Kidney (tissue), 14 donors: ENCODE results near the gene ITIH4. TPM values are rescaled to one million over a fixed set of nuclear protein-coding genes. Genes with fewer than 3 reads are reported as not detected.

Experiments
- DNase-seq, 5 donors: peaks; one replicate each; pipeline ENCODE4 v3.0.0-alpha.2; 2013 to 2020
- FAIRE-seq: peaks from 2 replicates; lab custom pipeline; 2012; peaks lifted over from hg19 to GRCh38; lab: Jason Lieb, UNC
- H3K27ac ChIP-seq, 2 donors: one replicate each; pipeline ENCODE4 v1.7.0; 2013; ENCODE audit warnings: low read depth in 2 of 2, low read length in 2 of 2, inconsistent platforms in 1 of 2
- H3K27me3 ChIP-seq: one replicate; pipeline ENCODE4 v1.7.1; 2013; ENCODE audit warnings: low read length, inconsistent platforms; ENCODE audit not compliant: control insufficient read depth, insufficient read depth
- H3K36me3 ChIP-seq, 3 donors: one replicate each; pipeline versions ENCODE4 v1.7.0 to v1.7.1; 2013; ENCODE audit warnings: low read length in 3 of 3, control low read depth in 1 of 3, inconsistent platforms in 1 of 3; ENCODE audit not compliant: insufficient read depth in 3 of 3, control insufficient read depth in 2 of 3
- H3K4me1 ChIP-seq, 3 donors: one replicate each; pipeline versions ENCODE4 v1.7.0 to v1.7.1; 2013; ENCODE audit warnings: low read length in 3 of 3, inconsistent platforms in 1 of 3, low read depth in 1 of 3; ENCODE audit not compliant: control insufficient read depth in 2 of 3, insufficient read depth in 2 of 3
- H3K4me3 ChIP-seq, 3 donors: one replicate each; pipeline versions ENCODE4 v1.7.0 to v1.8.1; 2013; ENCODE audit warnings: low read length in 3 of 3, control low read depth in 1 of 3, inconsistent platforms in 1 of 3
- H3K9ac ChIP-seq, 3 donors: one replicate each; pipeline versions ENCODE4 v1.7.0 to v1.7.1; 2013; ENCODE audit warnings: low read length in 3 of 3, control low read depth in 1 of 3, inconsistent platforms in 1 of 3
- H3K9me3 ChIP-seq, 3 donors: one replicate each; pipeline versions ENCODE4 v1.7.0 to v1.7.1; 2013; ENCODE audit warnings: low read length in 3 of 3, control low read depth in 1 of 3, inconsistent platforms in 1 of 3; ENCODE audit not compliant: control insufficient read depth in 2 of 3, insufficient read depth in 1 of 3
- intact Hi-C: fragments of 100-400 bp; cut with DNase I; formaldehyde crosslinking; loops from one replicate; pipeline ENCODE4 v1.11.1; 2022
- polyA plus RNA-seq: library from polyadenylated mRNA; stranded (reverse); fragments of 350-450 nt; fragmentation: Illumina TruSeq; extraction: RNeasy Lipid Tissue Mini Kit (QIAGEN cat#74804); gene quantifications from one replicate; pipeline ENCODE4 v1.2.3, GENCODE V29; 2014; ENCODE audit warnings: low read depth, low replicate concordance; ENCODE audit not compliant: insufficient read depth
- total RNA-seq: library from RNA; stranded (reverse); fragmentation: NEBNext Ultra II Directional; extraction: Animal tissue kit (Norgen Biotek cat#: 25700); gene quantifications from one replicate; pipeline ENCODE4 v1.2.1, GENCODE V29; 2021
- TF ChIP-seq, protein P1 (sequence below): IDR thresholded peaks from 3 replicates; pipeline ENCODE4 v1.5.1; 2012; ENCODE audit warnings: mild to moderate bottlenecking, moderate library complexity, borderline replicate concordance; ENCODE audit not compliant: insufficient read depth; ENCODE audit errors: extremely low read depth
- donor health status: control.
- donor health status: control.
- donor health status: control.
- donor health status: control.
- donor health status: control.
- donor health status: DM: yes; HTN: yes; CAD: no.
- donor health status: Normal renal cell carcinoma (clear cell type).

The ITIH4 gene
- total and polyA plus RNA-seq, 2 donors from 2014 or later = 12.9 to 15.4 TPM

- peaks cover 0 to 9% (median 8%) of the 10 kb centered on the region in 3 donors for H3K4me1 ChIP-seq
- peaks cover 0 to 9% (median 0%) of the 10 kb centered on the region in 3 donors for H3K36me3 ChIP-seq
- TF ChIP-seq, protein P1, sequence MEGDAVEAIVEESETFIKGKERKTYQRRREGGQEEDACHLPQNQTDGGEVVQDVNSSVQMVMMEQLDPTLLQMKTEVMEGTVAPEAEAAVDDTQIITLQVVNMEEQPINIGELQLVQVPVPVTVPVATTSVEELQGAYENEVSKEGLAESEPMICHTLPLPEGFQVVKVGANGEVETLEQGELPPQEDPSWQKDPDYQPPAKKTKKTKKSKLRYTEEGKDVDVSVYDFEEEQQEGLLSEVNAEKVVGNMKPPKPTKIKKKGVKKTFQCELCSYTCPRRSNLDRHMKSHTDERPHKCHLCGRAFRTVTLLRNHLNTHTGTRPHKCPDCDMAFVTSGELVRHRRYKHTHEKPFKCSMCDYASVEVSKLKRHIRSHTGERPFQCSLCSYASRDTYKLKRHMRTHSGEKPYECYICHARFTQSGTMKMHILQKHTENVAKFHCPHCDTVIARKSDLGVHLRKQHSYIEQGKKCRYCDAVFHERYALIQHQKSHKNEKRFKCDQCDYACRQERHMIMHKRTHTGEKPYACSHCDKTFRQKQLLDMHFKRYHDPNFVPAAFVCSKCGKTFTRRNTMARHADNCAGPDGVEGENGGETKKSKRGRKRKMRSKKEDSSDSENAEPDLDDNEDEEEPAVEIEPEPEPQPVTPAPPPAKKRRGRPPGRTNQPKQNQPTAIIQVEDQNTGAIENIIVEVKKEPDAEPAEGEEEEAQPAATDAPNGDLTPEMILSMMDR = peak; percentile 19
- no peak overlapping the region for H3K27ac ChIP-seq
- H3K27me3 ChIP-seq = no peaks in the 10 kb centered on the region
- intact Hi-C loops = no loop called here
- no peaks in the 10 kb centered on the region for H3K9me3 ChIP-seq
- FAIRE-seq (no peak), DNase-seq (peak in 4 of 5 donors; percentile 53 to 66 (median 58))
- H3K9ac ChIP-seq = no peak overlapping the region
- no peak overlapping the region for H3K4me3 ChIP-seq
Measured at GRCh38 chr3:52827866-52828376, 2.6 kb downstream of the ITIH4 start.

DNA sequence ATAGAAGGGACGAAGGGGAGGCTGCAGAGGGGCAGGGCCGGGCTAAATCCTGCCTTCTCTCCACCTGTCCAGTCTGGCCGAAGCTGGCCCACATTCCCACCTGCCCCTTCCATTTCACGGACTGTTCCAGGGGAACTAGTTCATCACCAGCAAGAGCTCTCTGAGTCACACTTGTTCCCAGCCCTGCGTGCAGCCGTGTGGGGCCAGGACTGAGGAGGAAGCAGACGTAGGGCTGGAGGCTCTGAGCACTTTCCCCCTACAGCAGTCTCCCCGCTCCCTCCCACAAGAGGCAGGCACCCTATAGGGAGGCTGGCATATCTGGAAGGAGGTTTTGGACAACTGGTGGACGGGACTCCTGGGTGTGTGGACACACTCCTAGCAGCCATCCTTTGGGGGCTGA, 3.0 kb downstream of the ITIH4 start:
- no peak for FAIRE-seq
- Histone ChIP-seq H3K9me3 (no peaks in the 10 kb centered on the region), H3K27me3 (no peaks in the 10 kb centered on the region), H3K36me3 (peaks cover 0 to 9% (median 0%) of the 10 kb centered on the region in 3 donors), H3K27ac (no peak overlapping the region), H3K4me1 (peaks cover 0 to 9% (median 8%) of the 10 kb centered on the region in 3 donors), H3K9ac (no peak overlapping the region), H3K4me3 (no peak overlapping the region)
- TF ChIP-seq, protein P1 = no peak
- intact Hi-C loops = no loop called here
- no peak for DNase-seq

DNA sequence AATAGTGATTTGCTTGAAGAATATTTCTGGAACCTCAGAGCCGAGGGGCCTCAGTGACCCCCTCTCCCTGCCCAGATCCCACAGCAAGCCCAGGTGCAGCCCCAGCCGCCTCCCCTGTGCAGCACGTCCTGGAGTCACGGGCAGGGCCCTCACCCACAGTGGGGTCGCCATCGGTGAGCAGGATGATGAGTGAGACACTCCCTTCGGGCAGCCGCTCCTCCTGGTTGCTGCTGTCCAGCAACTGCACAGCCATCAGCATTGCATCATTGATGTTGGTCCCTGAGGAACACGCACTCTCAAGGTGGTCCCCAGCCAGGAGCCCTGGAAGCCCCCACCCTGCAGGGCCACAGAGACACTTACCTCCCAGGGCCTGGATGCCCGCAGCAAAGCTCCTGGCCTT, 6.4 kb downstream of the ITIH4 start:
- intact Hi-C loops = no loop called here
- no peaks in the 10 kb centered on the region for H3K9me3 ChIP-seq
- H3K27me3 ChIP-seq = no peaks in the 10 kb centered on the region
- H3K4me3 ChIP-seq = no peak overlapping the region
- H3K4me1 ChIP-seq = peaks cover 0 to 9% (median 8%) of the 10 kb centered on the region in 3 donors
- peaks cover 0 to 9% (median 0%) of the 10 kb centered on the region in 3 donors for H3K36me3 ChIP-seq
- DNase-seq (no peak), FAIRE-seq (no peak)
- H3K9ac ChIP-seq = no peak overlapping the region
- TF ChIP-seq, protein P1 = no peak
- no peak overlapping the region for H3K27ac ChIP-seq

GRCh38 chr3:52822363-52822762, 8.1 kb downstream of the ITIH4 start:
- no peak overlapping the region for H3K9ac ChIP-seq
- H3K27me3 ChIP-seq = no peaks in the 10 kb centered on the region
- no peak overlapping the region for H3K27ac ChIP-seq
- H3K9me3 ChIP-seq = no peaks in the 10 kb centered on the region
- TF ChIP-seq, protein P1 = no peak
- intact Hi-C loops = no loop called here
- H3K4me3 ChIP-seq = no peak overlapping the region
- no peak for FAIRE-seq
- H3K4me1 ChIP-seq = no peaks in the 10 kb centered on the region
- H3K36me3 ChIP-seq = peaks cover 0 to 9% (median 0%) of the 10 kb centered on the region in 3 donors
- DNase-seq = no peak
